Effector CD8-positive, alpha-beta T cell (primary cell): ENCODE data around the gene CAMTA1.
"Not testable (repeated sequence)": the region's sequence is repeated elsewhere in the genome, so short reads cannot be mapped to it uniquely, and the experiment has no call there.

ENCODE experiments used
- DNase-seq: peaks from one replicate; lab custom pipeline; 2025; lab: John Stamatoyannopoulos, UW

The CAMTA1 gene

GRCh38 chr1:7693662-7694061 lies 908.4 kb downstream of the CAMTA1 start:
- no peak for DNase-seq

GRCh38 chr1:7694600-7695496 lies 909.6 kb downstream of the CAMTA1 start:
- no peak for DNase-seq

GRCh38 chr1:7695497-7696117 lies 910.4 kb downstream of the CAMTA1 start:
- DNase-seq = no peak

- no peak for DNase-seq
Observed at GRCh38 chr1:7698641-7699040, 913.4 kb downstream of the CAMTA1 start.

- no peak for DNase-seq
Observed at GRCh38 chr1:7702365-7702764, 917.1 kb downstream of the CAMTA1 start.

GRCh38 chr1:7703321-7704213 lies 918.3 kb downstream of the CAMTA1 start:
- DNase-seq = no peak

GRCh38 chr1:7704214-7705047 lies 919.2 kb downstream of the CAMTA1 start:
- peak; percentile 82 for DNase-seq

- DNase-seq = no peak
Observed at GRCh38 chr1:7705048-7705907, 920.0 kb downstream of the CAMTA1 start.

- no peak for DNase-seq
Observed at GRCh38 chr1:7705908-7706216, 920.6 kb downstream of the CAMTA1 start.

- DNase-seq = no peak
Observed at GRCh38 chr1:7707527-7707926, 922.3 kb downstream of the CAMTA1 start.

GRCh38 chr1:7708065-7708464 lies 922.8 kb downstream of the CAMTA1 start:
- not testable (repeated sequence) for DNase-seq

- no peak for DNase-seq
Observed at GRCh38 chr1:7710859-7711258, 925.6 kb downstream of the CAMTA1 start.

- DNase-seq = no peak
Observed at GRCh38 chr1:7712731-7713323, 927.6 kb downstream of the CAMTA1 start.

GRCh38 chr1:7716506-7716905 lies 931.3 kb downstream of the CAMTA1 start:
- no peak for DNase-seq

GRCh38 chr1:7717748-7718368 lies 932.6 kb downstream of the CAMTA1 start:
- DNase-seq = no peak

- DNase-seq = no peak
Observed at GRCh38 chr1:7719468-7720094, 934.3 kb downstream of the CAMTA1 start.

- no peak for DNase-seq
Observed at GRCh38 chr1:7721940-7722669, 936.9 kb downstream of the CAMTA1 start.

GRCh38 chr1:7722670-7723012 lies 937.4 kb downstream of the CAMTA1 start:
- DNase-seq = no peak

GRCh38 chr1:7726623-7727022 lies 941.4 kb downstream of the CAMTA1 start:
- DNase-seq = no peak
